Naive thymus-derived CD4-positive, alpha-beta T cell (primary cell): Measurements from ENCODE around the gene CASR. TPM values are rescaled to one million over a fixed set of nuclear protein-coding genes. Genes with fewer than 3 reads are reported as not detected.

ENCODE experiments used
- ATAC-seq: fragments of 150-1000 bp; cut with Tn5 transposase; 2 replicates; pipeline ENCODE4 v1.10.0; 2021; ENCODE audit warnings: mild to moderate bottlenecking, moderate library complexity
- CTCF ChIA-PET: fragments of 350-600 bp; sonication (Branson Sonifier 250); formaldehyde crosslinking; loops from one replicate; lab custom pipeline; 2021; ENCODE audit warnings: antibody characterized with exemption; lab: Charles Lee
- POLR2A ChIA-PET: fragments of 350-600 bp; sonication (Branson Sonifier 250); formaldehyde crosslinking; loops from one replicate; lab custom pipeline; 2021; ENCODE audit warnings: antibody characterized with exemption, inconsistent platforms; lab: Charles Lee
- DNase-seq, 9 donors: peaks; one replicate each; pipeline versions ENCODE4 v3.0.0 to v3.0.0-alpha.2; 2020 to 2022; ENCODE audit warnings: mixed read lengths in 1 of 9
- H3K27ac ChIP-seq: one replicate; pipeline ENCODE4 v1.7.0; 2013; ENCODE audit warnings: mild to moderate bottlenecking, low read depth, low read length, moderate library complexity
- H3K27me3 ChIP-seq, 2 donors: one replicate each; pipeline ENCODE4 v1.7.0; 2013; ENCODE audit warnings: low read length in 2 of 2, mild to moderate bottlenecking in 2 of 2, moderate library complexity in 2 of 2; ENCODE audit not compliant: control insufficient read depth in 2 of 2, insufficient read depth in 2 of 2
- H3K36me3 ChIP-seq, 3 experiments: 1 replicate in 2 of 3; 2 replicates in 1 of 3; pipeline ENCODE4 v1.7.0; 2013; ENCODE audit warnings: low read length in 3 of 3, mild to moderate bottlenecking in 3 of 3, moderate library complexity in 1 of 3; ENCODE audit not compliant: insufficient read depth in 3 of 3, control insufficient read depth in 2 of 3
- H3K4me1 ChIP-seq, 2 donors: one replicate each; pipeline ENCODE4 v1.7.0; 2013; ENCODE audit warnings: low read length in 2 of 2, mild to moderate bottlenecking in 2 of 2, moderate library complexity in 1 of 2; ENCODE audit not compliant: control insufficient read depth in 2 of 2, insufficient read depth in 2 of 2
- H3K4me3 ChIP-seq: 2 replicates; pipeline ENCODE4 v1.7.0; 2013; ENCODE audit warnings: mild to moderate bottlenecking, low read length
- H3K9me3 ChIP-seq, 3 experiments: 1 replicate in 2 of 3; 2 replicates in 1 of 3; pipeline ENCODE4 v1.7.0; 2013; ENCODE audit warnings: low read length in 3 of 3; ENCODE audit not compliant: control insufficient read depth in 2 of 3
- H3K27ac Mint-ChIP-seq, 9 donors: one replicate each; pipeline ENCODE4 v1.8.0; 2020 to 2022; ENCODE audit warnings: mixed read lengths in 9 of 9, mild to moderate bottlenecking in 8 of 9, moderate library complexity in 5 of 9, inconsistent platforms in 2 of 9
- H3K27me3 Mint-ChIP-seq, 5 donors: one replicate each; pipeline ENCODE4 v1.8.0; 2021 to 2022; ENCODE audit warnings: mixed read lengths in 5 of 5, mild to moderate bottlenecking in 1 of 5
- H3K36me3 Mint-ChIP-seq, 5 donors: one replicate each; pipeline ENCODE4 v1.8.0; 2020 to 2022; ENCODE audit warnings: mixed read lengths in 5 of 5, mild to moderate bottlenecking in 3 of 5, inconsistent platforms in 1 of 5
- H3K4me1 Mint-ChIP-seq, 7 donors: one replicate each; pipeline ENCODE4 v1.8.0; 2020 to 2022; ENCODE audit warnings: mixed read lengths in 7 of 7, mild to moderate bottlenecking in 3 of 7, inconsistent platforms in 1 of 7
- H3K4me3 Mint-ChIP-seq, 10 donors: one replicate each; pipeline ENCODE4 v1.8.0; 2020 to 2022; ENCODE audit warnings: mild to moderate bottlenecking in 10 of 10, mixed read lengths in 10 of 10, moderate library complexity in 6 of 10, inconsistent platforms in 2 of 10
- H3K9me3 Mint-ChIP-seq, 11 donors: one replicate each; pipeline ENCODE4 v1.8.0; 2020 to 2022; ENCODE audit warnings: mixed read lengths in 11 of 11, mild to moderate bottlenecking in 4 of 11, inconsistent platforms in 1 of 11, moderate library complexity in 1 of 11
- intact Hi-C, 2 donors: fragments of 100-400 bp; cut with micrococcal nuclease; formaldehyde crosslinking; loops; one replicate each; pipeline ENCODE4 v1.15.1; 2023
- polyA plus RNA-seq, 2 donors: library from polyadenylated mRNA; unstranded; fragments of 300-500 nt; fragmentation: Illumina TruSeq; gene quantifications; one replicate each; pipeline ENCODE4 v1.2.3, GENCODE V29; 2021
- total RNA-seq, 6 experiments: library from RNA in 5 of 6; stranded (reverse) in 5 of 6; gene quantifications; 1 replicate in 5 of 6; 2 replicates in 1 of 6; pipeline ENCODE4 v1.2.3 and lab custom pipeline; 2021 to 2026

Gene CASR
- total and polyA plus RNA-seq, 7 experiments from 2014 or later, result 0.02 TPM; not detected in 5

DNA sequence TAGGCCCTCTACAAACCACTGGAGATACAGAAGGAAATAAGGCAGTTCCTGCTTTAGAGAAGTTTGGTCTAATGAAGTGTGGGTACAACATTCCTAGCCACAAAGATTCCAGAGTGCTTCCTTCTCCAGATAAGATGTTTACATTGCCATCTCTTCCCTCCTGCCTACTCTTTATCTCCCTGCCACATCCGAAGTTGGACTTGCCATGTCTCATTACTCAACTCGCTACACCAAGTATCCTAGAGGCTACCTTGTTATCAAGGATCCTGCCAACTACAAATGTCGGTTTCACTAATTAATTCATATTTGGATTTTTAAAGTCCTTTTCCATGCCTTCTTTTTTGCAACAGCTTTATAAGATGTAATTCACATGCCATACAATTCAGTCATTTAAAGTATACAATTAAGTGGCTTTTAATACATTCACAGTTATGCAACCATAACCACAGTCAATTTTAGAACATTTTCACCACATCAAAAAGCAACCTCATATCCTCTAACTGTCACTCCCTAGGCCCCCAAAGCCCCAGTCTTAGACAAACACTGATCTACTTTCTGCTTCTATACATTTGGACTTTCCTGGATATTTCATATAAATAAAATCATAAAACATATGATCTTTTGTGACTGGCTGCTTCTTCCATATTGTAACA lies 87.9 kb downstream of the CASR start:
- CTCF ChIA-PET, result interaction anchor here (0.6 kb wide), 1 partner anchor 28 kb away, joined by 3 read pairs; no protein-coding TSS in a partner anchor
- intact Hi-C loops, result loop anchor here in 1 of 2 donors (1.0 kb wide), 1 partner anchor 27 kb away; no protein-coding TSS in a partner anchor
- no peak overlapping the region for H3K27ac ChIP-seq
- H3K4me3 ChIP-seq, result no peak overlapping the region
- peak in 7 of 9 donors; percentile 32 to 72 (median 61) for DNase-seq
- H3K9me3 ChIP-seq, result no peaks in the 10 kb centered on the region
- Mint-ChIP-seq H3K27me3 (peaks cover 0 to 5% (median 0%) of the 10 kb centered on the region in 5 donors), H3K9me3 (peaks cover 0 to 4% (median 0%) of the 10 kb centered on the region in 11 donors), H3K27ac (peak overlapping the region in 5 of 9 donors; percentile 0 to 13 (median 8)), H3K36me3 (peaks cover 0 to 2% (median 0%) of the 10 kb centered on the region in 5 donors), H3K4me3 (peak overlapping the region in 9 of 10 donors; percentile 22 to 66 (median 41)), H3K4me1 (peaks cover 19 to 44% (median 32%) of the 10 kb centered on the region in 7 donors)
- POLR2A ChIA-PET, result no interaction called here
- H3K4me1 ChIP-seq, result peaks cover 20 to 30% of the 10 kb centered on the region in 2 donors
- no peaks in the 10 kb centered on the region for H3K27me3 ChIP-seq
- H3K36me3 ChIP-seq, result no peaks in the 10 kb centered on the region
- ATAC-seq, result peak; percentile 85

DNA sequence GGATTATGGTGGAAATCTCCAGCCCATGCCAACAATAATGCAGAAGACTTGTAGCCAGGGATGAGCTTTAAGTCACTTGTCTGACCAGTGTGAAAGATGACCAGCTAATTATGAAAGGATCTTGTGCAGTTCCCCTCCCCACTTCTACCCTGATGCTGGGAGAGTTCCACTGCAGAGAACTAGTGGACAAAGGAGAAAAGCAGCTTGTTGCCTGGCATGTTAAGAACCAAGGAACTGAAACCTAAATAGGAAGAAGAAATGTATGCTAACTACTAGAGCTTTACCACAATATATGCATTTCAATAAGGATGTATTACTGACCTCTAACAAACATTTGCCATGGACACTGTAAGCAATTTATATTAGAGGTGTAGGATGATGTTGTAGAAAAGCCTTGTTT lies 89.4 kb downstream of the CASR start:
- H3K36me3 ChIP-seq, result no peaks in the 10 kb centered on the region
- H3K27ac Mint-ChIP-seq, result no peak overlapping the region
- peaks cover 0 to 4% (median 0%) of the 10 kb centered on the region in 11 donors for H3K9me3 Mint-ChIP-seq
- POLR2A ChIA-PET, result no interaction called here
- ATAC-seq (peak; percentile 25), DNase-seq (no peak)
- CTCF ChIA-PET, result no interaction called here
- no peaks in the 10 kb centered on the region for H3K27me3 ChIP-seq
- H3K4me1 ChIP-seq, result peaks cover 20 to 30% of the 10 kb centered on the region in 2 donors
- no peak overlapping the region for H3K4me3 ChIP-seq
- H3K36me3 Mint-ChIP-seq, result peaks cover 0 to 2% (median 0%) of the 10 kb centered on the region in 5 donors
- H3K4me1 Mint-ChIP-seq, result peaks cover 19 to 44% (median 32%) of the 10 kb centered on the region in 7 donors
- intact Hi-C loops, result no loop called here
- no peaks in the 10 kb centered on the region for H3K9me3 ChIP-seq
- peak overlapping the region in 1 of 10 donors; percentile 51 for H3K4me3 Mint-ChIP-seq
- H3K27ac ChIP-seq, result no peak overlapping the region
- H3K27me3 Mint-ChIP-seq, result peaks cover 0 to 5% (median 0%) of the 10 kb centered on the region in 5 donors

DNA sequence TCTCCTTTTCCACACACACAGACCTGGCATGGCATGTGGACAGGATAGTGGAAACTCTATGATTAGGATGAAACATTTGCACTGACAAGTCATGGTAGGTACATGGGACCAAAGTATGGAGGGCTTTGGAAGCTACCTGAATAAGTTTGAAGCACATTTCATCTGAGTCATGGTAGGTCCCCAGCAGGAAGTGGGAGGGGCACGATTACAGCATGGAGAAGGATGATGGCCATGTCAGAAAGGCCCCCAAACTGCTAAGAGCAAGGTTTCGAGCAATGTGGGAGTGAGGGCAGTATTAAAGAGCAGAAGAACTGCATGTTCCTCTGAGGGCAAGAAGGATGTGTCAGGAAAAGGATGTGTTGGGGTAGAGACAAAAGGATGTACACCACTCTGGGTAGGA lies 90.0 kb downstream of the CASR start:
- Mint-ChIP-seq H3K36me3 (peaks cover 0 to 2% (median 0%) of the 10 kb centered on the region in 5 donors), H3K27me3 (peaks cover 0 to 5% (median 2%) of the 10 kb centered on the region in 5 donors), H3K27ac (peak overlapping the region in 3 of 9 donors; percentile 26 to 60 (median 56)), H3K9me3 (peaks cover 0 to 4% (median 0%) of the 10 kb centered on the region in 11 donors), H3K4me3 (peak overlapping the region in 8 of 10 donors; percentile 1 to 71 (median 33)), H3K4me1 (peaks cover 19 to 44% (median 32%) of the 10 kb centered on the region in 7 donors)
- Histone ChIP-seq H3K4me1 (peaks cover 20 to 30% of the 10 kb centered on the region in 2 donors), H3K36me3 (no peaks in the 10 kb centered on the region), H3K27me3 (no peaks in the 10 kb centered on the region), H3K9me3 (no peaks in the 10 kb centered on the region), H3K4me3 (no peak overlapping the region), H3K27ac (no peak overlapping the region)
- ChIA-PET CTCF (no interaction called here), POLR2A (no interaction called here)
- DNase-seq (peak in 1 of 9 donors; percentile 6), ATAC-seq (no peak)
- intact Hi-C loops, result no loop called here

DNA sequence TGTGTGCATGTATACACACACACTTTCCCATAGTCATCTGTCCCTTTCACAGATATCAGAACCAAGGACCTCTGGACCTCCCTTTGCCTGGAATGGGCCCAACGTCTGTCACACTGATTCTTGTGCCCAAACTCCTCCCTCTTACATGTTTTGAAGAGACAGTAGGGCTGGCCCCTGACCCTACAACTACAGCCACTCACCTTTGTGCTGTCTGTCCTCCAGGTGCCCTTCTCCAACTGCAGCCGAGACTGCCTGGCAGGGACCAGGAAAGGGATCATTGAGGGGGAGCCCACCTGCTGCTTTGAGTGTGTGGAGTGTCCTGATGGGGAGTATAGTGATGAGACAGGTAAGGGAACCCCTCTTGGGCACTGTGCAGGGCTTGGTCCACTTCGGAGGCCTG lies 98.4 kb downstream of the CASR start:
- Histone ChIP-seq H3K27ac (no peak overlapping the region), H3K4me1 (no peaks in the 10 kb centered on the region), H3K36me3 (no peaks in the 10 kb centered on the region), H3K27me3 (no peaks in the 10 kb centered on the region), H3K4me3 (no peak overlapping the region), H3K9me3 (no peaks in the 10 kb centered on the region)
- Mint-ChIP-seq H3K4me1 (peaks cover 0 to 1% (median 0%) of the 10 kb centered on the region in 7 donors), H3K27me3 (peaks cover 0 to 29% (median 3%) of the 10 kb centered on the region in 5 donors), H3K36me3 (no peaks in the 10 kb centered on the region), H3K9me3 (peaks cover 0 to 5% (median 0%) of the 10 kb centered on the region in 11 donors), H3K4me3 (no peak overlapping the region), H3K27ac (no peak overlapping the region)
- intact Hi-C loops, result no loop called here
- ATAC-seq, result no peak
- ChIA-PET CTCF (no interaction called here), POLR2A (no interaction called here)
- DNase-seq, result no peak

DNA sequence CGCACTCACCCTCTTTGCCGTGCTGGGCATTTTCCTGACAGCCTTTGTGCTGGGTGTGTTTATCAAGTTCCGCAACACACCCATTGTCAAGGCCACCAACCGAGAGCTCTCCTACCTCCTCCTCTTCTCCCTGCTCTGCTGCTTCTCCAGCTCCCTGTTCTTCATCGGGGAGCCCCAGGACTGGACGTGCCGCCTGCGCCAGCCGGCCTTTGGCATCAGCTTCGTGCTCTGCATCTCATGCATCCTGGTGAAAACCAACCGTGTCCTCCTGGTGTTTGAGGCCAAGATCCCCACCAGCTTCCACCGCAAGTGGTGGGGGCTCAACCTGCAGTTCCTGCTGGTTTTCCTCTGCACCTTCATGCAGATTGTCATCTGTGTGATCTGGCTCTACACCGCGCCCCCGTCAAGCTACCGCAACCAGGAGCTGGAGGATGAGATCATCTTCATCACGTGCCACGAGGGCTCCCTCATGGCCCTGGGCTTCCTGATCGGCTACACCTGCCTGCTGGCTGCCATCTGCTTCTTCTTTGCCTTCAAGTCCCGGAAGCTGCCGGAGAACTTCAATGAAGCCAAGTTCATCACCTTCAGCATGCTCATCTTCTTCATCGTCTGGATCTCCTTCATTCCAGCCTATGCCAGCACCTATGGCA lies 100.5 kb downstream of the CASR start:
- peaks cover 0 to 5% (median 0%) of the 10 kb centered on the region in 11 donors for H3K9me3 Mint-ChIP-seq
- DNase-seq (no peak), ATAC-seq (no peak)
- Histone ChIP-seq H3K36me3 (no peaks in the 10 kb centered on the region), H3K27ac (no peak overlapping the region), H3K27me3 (no peaks in the 10 kb centered on the region), H3K4me3 (no peak overlapping the region), H3K9me3 (no peaks in the 10 kb centered on the region), H3K4me1 (no peaks in the 10 kb centered on the region)
- POLR2A ChIA-PET, result no interaction called here
- H3K27ac Mint-ChIP-seq, result no peak overlapping the region
- CTCF ChIA-PET, result no interaction called here
- peaks cover 0 to 1% (median under 1%) of the 10 kb centered on the region in 7 donors for H3K4me1 Mint-ChIP-seq
- H3K4me3 Mint-ChIP-seq, result no peak overlapping the region
- no peaks in the 10 kb centered on the region for H3K36me3 Mint-ChIP-seq
- intact Hi-C loops, result no loop called here
- H3K27me3 Mint-ChIP-seq, result peaks cover 0 to 26% (median 0%) of the 10 kb centered on the region in 5 donors

DNA sequence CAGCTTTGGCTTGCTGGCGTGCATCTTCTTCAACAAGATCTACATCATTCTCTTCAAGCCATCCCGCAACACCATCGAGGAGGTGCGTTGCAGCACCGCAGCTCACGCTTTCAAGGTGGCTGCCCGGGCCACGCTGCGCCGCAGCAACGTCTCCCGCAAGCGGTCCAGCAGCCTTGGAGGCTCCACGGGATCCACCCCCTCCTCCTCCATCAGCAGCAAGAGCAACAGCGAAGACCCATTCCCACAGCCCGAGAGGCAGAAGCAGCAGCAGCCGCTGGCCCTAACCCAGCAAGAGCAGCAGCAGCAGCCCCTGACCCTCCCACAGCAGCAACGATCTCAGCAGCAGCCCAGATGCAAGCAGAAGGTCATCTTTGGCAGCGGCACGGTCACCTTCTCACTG lies 101.0 kb downstream of the CASR start:
- CTCF ChIA-PET, result no interaction called here
- no peaks in the 10 kb centered on the region for H3K4me1 ChIP-seq
- no peak overlapping the region for H3K27ac Mint-ChIP-seq
- H3K27me3 Mint-ChIP-seq, result peaks cover 0 to 27% (median 0%) of the 10 kb centered on the region in 5 donors
- H3K27me3 ChIP-seq, result no peaks in the 10 kb centered on the region
- H3K9me3 Mint-ChIP-seq, result peaks cover 0 to 5% (median 0%) of the 10 kb centered on the region in 11 donors
- H3K36me3 Mint-ChIP-seq, result no peaks in the 10 kb centered on the region
- no peak overlapping the region for H3K4me3 ChIP-seq
- no peak overlapping the region for H3K27ac ChIP-seq
- ATAC-seq, result no peak
- H3K9me3 ChIP-seq, result no peaks in the 10 kb centered on the region
- no peaks in the 10 kb centered on the region for H3K36me3 ChIP-seq
- no peak overlapping the region for H3K4me3 Mint-ChIP-seq
- POLR2A ChIA-PET, result no interaction called here
- DNase-seq, result no peak
- intact Hi-C loops, result no loop called here
- H3K4me1 Mint-ChIP-seq, result peaks cover 0 to 6% (median 1%) of the 10 kb centered on the region in 7 donors
